HG03457 (cell line): Measurements from ENCODE around the gene ENTPD8.

Experiments used
- ATAC-seq: cut with Tn5 transposase; IDR thresholded peaks from one replicate; pipeline ENCODE4 v1.9.1; 2021; ENCODE audit warnings: moderate number of reproducible peaks; ENCODE audit not compliant: unreplicated experiment

Gene ENTPD8

DNA sequence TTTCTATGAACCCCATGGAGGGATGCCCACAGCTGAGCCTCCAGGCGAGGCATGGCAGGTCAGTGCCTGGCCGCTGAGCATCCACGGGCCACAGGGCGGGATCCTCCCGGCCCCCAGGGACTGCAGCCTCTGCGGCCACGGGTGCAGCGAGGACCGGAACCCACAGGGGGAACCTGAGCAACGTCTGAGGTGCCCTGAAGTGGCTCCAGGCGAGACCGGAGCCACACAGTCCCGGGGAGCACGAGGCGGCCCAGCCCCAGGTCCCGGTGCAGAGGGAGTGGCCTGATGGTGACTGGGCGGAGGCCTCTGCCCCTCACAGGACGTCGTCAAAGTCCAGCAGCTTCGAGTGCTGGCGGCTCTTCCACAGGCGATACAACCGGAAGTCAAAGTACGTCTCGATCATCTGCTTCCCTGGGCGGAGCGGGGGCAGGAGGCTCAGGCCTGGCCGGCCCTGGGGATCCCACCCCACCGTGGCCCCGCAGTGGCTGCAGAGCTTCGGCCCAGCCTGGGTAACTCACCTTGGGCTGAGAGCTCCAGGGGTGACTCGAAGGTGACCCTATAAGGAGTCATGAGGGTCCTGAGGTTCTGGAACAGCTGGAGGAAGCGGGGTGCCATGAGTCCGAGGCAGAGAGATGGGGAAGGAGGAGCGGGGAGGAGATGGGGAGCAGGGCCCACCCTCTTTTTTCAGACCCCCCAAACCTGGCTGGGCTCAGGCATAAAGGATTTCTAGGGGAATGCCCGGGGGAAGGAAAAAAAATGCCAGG, 8.1 kb upstream of the ENTPD8 start:
- ATAC-seq, result no peak

GRCh38 chr9:137448602-137448962, 7.4 kb upstream of the ENTPD8 start:
- no peak for ATAC-seq

DNA sequence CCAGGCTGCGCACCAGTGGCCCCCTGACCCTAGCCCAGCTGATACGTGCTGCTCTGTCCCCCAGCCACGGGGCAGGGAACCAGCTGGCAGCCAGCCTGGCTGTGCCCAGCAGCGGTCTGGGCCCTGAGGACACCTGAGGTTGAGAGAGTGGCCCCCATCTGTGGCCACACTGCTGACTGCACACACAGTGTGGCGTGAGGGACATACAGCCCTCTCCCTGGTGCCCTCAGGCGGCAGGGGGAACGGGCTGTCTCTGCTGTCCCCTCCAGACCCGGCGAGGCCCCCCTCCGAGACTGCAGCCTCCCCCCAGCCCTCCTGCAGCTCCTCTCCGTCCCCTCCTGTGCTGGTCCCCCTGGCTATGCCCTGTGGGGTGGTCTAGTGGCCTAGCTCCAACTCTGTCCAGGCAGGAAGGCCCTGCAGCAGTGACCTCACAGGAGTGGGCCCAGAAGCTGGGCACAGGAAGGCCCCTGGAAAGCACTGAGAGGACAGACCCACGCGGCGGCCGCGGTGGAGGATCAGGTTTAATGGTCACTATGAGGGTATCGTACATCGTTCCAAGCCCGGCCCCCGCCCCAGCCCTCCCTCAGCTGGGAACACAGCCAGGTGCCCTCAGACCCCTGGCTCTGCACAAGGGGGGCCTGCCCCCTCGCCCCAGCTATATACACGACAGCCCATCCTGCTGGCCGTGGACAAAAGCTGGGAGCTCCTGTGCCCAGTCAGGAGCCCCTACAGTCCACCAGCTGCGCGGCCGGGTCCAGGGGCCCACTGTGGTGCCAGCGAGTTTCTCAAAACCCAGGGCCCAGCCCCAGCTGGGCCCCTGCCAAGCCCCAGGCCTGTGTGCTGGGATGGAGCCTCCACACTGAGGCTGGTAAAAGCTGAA, 6.8 kb upstream of the ENTPD8 start:
- no peak for ATAC-seq

DNA sequence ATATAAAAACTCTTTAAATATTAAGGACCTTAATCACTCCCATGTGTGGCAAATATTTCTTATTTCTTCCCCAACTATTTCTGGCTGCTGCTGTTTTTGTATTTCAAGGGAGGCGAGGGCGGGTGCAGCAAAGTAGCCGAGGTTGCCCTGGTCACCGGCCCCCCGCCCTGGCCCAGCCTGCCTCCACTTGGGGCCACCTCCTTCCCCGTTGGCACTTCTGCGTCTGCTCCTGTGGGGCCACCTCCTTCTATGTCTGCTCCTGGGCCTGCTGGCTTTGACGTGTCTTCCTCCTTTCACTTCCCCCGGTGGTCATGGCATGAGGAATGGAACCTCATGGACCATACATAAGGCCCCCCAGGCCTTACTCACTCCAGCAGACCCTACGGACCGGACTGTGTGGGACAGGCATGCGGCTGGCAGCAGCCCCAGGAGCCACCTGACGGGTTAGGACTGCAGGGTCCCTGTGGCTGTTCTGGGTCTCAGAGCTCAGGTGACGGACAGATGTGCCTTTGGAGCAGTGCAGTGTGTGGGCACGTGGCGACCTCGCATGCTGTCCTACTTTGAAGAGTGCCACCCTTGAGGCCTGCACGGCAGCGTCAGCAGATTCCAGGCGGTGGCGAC, 5.8 kb upstream of the ENTPD8 start:
- ATAC-seq, result no peak

GRCh38 chr9:137445930-137446431, 4.8 kb upstream of the ENTPD8 start:
- no peak for ATAC-seq

DNA sequence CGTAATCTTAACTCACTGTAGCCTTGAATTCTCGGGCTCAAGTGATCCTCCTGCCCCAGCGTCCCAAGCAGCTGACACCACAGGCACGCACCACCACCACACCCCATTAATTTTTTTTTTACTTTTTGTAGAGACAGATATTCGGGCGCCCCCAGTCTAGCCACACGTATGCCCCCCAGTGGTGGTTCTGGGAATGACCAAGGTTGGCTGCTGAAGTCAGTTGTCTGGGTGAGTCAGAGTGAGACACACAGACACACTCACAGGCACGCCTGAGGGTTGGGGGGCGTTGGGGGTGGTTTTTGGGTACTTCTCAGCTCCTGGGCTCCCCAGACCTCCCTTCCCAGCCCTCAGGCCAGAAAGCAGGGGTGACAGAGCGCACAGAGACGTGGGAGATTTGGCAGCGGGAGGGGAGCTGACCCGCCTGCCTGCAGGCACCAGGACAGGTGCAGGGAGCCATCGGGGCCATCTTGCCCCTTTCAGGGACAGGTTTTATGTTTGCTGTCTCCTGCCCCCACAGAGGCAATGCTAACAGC, 4.2 kb upstream of the ENTPD8 start:
- ATAC-seq, result no peak

- no peak for ATAC-seq
Observed at GRCh38 chr9:137444106-137444790, 3.1 kb upstream of the ENTPD8 start.

- no peak for ATAC-seq
Observed at GRCh38 chr9:137441935-137442321, 771 bp upstream of the ENTPD8 start.

DNA sequence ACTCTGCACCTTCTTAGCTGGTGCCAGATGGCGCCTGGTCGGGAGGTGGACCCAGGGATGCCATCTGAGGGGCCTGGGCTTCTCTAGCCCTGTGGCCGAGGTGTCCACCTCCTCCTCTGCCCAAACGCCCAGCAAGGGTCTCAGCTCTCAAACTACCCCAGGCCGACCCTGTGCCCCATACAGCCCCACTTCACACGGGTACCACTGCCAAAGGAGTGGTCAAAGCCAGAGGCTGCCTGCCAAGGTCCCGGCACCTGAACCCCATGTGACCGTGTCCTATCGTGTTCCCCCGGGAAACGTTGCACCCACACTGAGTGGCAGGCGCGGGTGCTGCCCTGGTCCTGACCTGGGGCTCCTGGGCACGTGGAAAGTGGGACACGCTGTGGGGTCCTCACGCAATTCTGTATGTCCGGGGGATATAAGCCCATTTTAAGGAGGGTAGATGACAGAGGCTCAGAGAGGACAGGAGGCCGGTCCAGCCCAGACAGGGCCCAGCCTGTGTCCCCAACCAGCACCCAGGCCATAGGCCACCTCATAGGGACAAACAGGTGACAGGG, 1.9 kb downstream of the ENTPD8 start:
- no peak for ATAC-seq

DNA sequence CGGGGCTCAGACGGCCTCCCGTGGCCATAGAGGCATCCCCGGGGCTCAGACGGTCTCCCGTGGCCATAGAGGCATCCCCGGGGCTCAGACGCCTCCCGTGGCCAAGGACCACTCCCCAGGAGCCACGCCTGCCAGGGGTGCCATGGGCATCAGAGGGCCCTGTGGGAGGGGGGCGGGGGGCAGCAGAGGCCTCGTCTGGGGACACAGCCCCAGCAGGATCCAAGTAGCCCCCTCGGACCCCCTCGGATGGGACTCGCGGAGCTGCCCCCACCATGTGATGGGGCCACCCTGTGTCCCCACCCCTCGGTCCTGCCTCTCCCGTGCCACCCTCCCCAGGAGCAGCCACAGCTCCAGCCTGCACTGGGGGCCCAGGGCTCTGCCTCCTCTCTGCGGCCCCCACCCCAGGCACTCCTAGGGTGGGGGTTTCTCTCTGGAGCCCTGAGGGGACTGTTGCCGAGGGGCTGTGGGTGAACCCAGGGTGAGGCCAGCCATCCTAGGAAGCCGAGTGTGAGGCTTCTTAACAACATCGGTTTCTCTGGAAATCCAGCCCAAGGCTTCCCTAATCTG, 2.5 kb downstream of the ENTPD8 start:
- no peak for ATAC-seq

DNA sequence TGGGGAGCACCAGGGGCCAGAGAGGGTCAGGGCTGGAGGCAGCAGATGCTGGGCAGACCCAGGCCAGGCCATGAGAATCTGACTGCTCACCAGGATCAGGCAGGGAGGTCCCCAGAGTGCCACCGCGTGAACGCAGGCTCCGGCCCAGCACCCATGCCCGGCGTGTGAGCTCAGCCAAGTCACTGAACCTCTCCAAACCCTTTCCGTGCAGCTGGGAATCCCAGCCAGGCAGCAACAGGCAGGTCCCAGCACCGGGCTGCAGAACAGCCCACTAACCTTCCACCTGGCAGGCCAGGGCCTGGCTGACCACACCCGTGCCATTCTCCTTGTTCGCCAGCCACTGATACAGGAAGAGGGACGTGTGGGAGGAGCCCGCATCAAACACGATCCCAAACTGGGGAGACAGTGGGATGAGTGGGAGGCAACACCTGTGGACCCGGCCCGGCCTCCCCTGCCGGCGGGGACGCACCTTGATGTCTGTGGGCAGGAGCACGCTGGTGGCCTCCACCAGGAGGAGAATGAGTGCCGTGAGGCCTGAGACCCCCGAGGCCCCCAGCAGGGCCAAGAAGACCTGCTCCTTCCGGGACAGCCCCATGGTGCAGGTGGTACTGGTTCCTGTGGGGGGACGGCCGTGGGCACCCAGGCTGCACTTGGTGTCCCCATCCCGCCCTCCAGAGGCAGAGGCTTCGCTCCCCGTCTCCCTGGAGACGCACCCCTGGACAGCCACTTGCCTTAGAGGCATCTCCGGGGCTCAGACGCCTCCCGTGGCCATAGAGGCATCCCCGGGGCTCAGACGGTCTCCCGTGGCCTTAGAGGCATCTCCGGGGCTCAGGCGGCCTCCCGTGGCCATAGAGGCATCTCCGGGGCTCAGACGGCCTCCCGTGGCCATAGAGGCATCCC, 3.2 kb downstream of the ENTPD8 start:
- ATAC-seq, result no peak

DNA sequence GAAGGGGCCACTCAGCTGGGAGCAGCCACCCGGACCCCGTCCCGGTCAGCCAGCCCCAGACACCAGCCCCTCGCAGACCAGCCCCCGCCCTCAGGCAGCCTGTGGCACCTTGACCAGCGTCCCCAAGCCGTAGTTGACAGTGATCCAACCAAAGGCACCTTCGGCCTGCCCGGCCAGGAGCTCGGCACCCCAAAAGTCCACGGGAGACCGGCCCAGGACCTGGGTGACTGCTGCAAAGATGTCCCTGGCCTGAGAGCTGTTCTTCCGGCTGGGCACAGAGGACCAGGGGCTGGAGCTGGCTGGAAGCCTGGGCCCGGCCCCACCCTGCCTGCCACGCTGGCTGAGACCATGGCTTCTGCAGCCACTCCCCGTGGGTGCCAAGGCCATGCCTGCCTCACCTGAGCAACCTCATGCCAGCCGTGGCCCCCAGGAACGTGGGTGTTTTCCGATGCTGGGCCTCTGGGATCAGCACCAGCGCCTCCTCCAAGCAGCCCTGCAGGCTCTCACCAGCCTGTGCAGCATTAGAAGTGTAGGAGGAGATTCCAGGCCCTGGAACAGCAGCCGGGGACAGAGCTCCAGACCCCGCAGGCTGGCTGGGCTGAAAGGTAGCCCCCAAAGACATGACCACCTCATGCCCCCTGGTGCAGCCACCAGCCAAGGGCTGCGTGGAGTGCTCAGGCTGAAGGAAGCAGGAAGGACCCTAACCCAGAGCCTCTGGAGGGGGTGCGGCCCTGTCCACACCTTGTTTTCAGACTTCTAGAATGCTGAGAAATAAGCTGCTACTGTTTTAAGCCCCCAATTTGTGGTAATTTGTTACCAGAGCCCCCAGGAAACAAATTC, 4.2 kb downstream of the ENTPD8 start:
- ATAC-seq, result no peak

DNA sequence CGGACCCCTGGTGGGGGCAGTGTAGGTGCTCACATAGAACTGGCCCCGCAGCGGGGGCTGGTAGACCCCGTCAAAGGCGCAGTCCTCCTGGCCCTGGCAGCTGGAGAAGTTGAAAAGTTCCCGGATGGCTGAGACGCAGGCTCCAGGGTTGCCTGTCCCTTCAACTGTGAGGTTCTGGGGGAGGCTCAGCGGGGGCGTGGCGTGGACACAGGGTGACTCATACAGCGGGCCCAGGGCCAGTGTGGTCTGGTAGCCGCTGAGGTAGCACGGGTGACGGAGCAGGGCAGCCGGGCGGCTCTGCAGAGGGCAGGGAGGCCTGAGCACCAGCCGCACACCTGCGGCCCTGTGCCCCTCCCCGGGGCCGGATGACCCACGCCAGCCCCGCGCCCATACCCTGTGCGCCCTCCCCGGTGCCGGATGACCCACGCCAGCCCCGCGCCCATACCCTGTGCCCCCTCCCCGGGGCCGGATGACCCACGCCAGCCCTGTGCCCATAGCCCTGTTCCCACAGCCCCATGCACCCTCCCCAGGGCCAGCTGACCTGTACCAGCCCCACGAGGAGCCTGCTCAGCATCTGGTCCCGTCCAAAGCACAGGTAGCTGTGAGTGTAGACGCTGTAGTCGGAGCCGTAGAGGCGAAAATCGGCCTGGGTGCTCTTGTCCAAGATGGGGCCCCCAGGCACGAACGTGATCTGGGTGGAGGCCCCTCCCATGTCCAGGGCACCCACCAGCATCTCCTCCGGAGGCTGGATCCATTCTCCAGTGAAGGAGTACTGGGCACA, 5.0 kb downstream of the ENTPD8 start:
- no peak for ATAC-seq

DNA sequence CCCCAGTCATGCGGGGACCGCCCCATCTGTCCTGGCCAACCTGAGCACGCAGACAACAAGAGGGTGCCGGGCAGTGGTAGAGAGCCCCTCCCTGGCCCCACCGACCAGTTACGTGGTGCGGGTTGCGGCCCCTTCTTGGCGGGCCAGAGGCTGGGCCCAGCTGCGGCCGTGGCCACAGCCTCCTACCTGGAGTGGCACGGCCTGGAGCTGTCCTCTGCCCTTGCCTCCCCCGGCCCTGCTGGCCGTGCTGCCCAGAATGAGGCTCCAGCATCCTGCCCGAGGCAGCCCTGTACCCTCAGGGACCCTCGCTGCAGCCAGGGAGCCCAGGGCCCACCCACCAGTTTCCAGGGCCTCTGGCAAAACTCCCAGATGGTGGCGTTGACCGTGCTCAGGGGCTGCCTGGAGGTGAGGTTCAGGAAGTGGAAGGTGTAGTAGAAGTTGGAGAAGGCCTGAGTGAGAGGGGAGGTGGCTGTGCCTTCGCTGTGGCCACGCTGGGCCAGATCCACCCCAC, 5.7 kb downstream of the ENTPD8 start:
- ATAC-seq, result no peak

DNA sequence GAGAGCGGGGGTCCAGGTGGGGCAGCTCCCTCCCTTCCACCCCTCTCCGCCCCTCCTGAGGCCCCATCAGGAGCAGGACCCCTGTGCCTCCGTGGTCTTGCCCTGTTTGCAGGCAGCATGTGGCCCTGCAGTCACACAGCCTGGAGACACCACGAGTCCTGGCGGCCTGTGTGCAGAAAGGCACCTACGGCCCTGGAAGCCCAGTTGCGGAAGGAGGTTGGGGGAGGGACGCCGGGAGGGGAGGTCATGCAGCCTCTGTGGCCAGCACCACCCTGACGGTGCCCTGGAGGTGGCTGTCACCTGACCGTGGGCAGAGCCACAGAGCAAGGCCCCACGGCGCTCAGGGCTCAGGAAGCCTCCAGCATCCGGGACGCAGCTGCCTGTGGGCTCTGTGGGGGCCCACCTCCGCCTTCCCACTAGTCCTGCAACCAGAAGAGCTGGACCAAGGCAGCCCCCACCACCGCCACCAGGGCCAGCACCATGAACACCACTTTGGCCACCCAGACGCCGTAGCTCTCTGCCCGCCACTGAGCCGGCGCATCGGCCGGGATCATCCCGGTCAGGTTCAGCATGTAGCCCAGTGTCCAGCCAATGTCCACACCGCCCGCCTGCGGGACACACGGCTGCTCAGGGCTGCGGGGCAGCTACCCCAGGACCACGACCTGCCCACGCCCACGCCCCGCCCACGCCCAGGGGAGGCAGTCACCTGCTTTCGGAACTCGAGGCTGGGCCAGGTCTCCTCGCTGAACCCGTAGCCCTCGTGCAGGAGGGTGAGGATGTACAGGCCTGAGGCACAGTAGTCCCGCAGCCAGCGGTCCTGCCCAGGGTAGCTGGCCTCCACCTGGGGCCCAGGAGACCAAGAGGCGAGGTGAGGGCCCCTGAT, 6.4 kb downstream of the ENTPD8 start:
- ATAC-seq, result no peak

GRCh38 chr9:137433916-137434431, 7.2 kb downstream of the ENTPD8 start:
- no peak for ATAC-seq
